HepG2 (cell line): Measurements from ENCODE around the gene TSSK3. TPM values are rescaled to one million over a fixed set of nuclear protein-coding genes. Genes with fewer than 3 reads are reported as not detected.

ENCODE experiments used
- CREB3 ChIP-seq: sonication (generic); formaldehyde crosslinking; IDR thresholded peaks from 2 replicates; pipeline ENCODE4 v1.5.0; 2020; ENCODE audit warnings: missing genetic modification reagents
- DMAP1 ChIP-seq: IDR thresholded peaks from 2 replicates; pipeline ENCODE4 v1.6.1; 2016
- GTF2F1 ChIP-seq: fragments of 150-350 bp; IDR thresholded peaks from 2 replicates; pipeline ENCODE4 v1.6.1; 2014; ENCODE audit warnings: low read length
- HNRNPH1 ChIP-seq: fragments of 200-400 bp; formaldehyde crosslinking; optimal IDR thresholded peaks from 2 replicates; pipeline ENCODE3; 2017; ENCODE audit warnings: mild to moderate bottlenecking, low read depth, low read length
- JUN ChIP-seq: sonication (generic); formaldehyde crosslinking; IDR thresholded peaks from 2 replicates; pipeline ENCODE4 v1.4.0; 2020; ENCODE audit warnings: mild to moderate bottlenecking, missing genetic modification reagents
- KAT8 ChIP-seq: IDR thresholded peaks from 2 replicates; pipeline ENCODE4 v1.6.1; 2016; ENCODE audit warnings: missing genetic modification reagents, missing compliant biosample characterization
- MATR3 ChIP-seq: sonication (generic); formaldehyde crosslinking; IDR thresholded peaks from 2 replicates; pipeline ENCODE4 v1.4.0; 2020; ENCODE audit warnings: missing genetic modification reagents
- PLSCR1 ChIP-seq: sonication (generic); formaldehyde crosslinking; IDR thresholded peaks from 2 replicates; pipeline ENCODE4 v1.5.0; 2020; ENCODE audit warnings: missing genetic modification reagents, mild to moderate bottlenecking, borderline replicate concordance
- PPARG ChIP-seq: conservative IDR thresholded peaks from 2 replicates; pipeline ENCODE4 v1.6.1; 2016; ENCODE audit warnings: missing biosample characterization, missing genetic modification reagents
- PRDM4 ChIP-seq: sonication (generic); formaldehyde crosslinking; IDR thresholded peaks from 2 replicates; pipeline ENCODE4 v1.9.0; 2021; ENCODE audit warnings: missing genetic modification reagents, borderline replicate concordance
- RARG ChIP-seq: sonication (generic); formaldehyde crosslinking; IDR thresholded peaks from 2 replicates; pipeline ENCODE4 v1.4.0; 2020; ENCODE audit warnings: low read depth, mild to moderate bottlenecking, missing genetic modification reagents
- TCF7 ChIP-seq: sonication (generic); IDR thresholded peaks from 2 replicates; pipeline ENCODE4 v1.6.1; 2016; ENCODE audit warnings: antibody characterized with exemption, low read depth
- TGIF2 ChIP-seq: IDR thresholded peaks from 2 replicates; pipeline ENCODE4 v1.6.1; 2016; ENCODE audit warnings: control low read depth, missing compliant biosample characterization
- TMF1 ChIP-seq: sonication (generic); formaldehyde crosslinking; IDR thresholded peaks from 2 replicates; pipeline ENCODE4 v1.8.1; 2022; ENCODE audit warnings: low read depth, missing genetic modification reagents
- ZNF30 ChIP-seq: sonication (generic); formaldehyde crosslinking; IDR thresholded peaks from 2 replicates; pipeline ENCODE4 v1.5.0; 2020; ENCODE audit warnings: mild to moderate bottlenecking, missing genetic modification reagents
- ZNF512B ChIP-seq: sonication (generic); formaldehyde crosslinking; IDR thresholded peaks from 2 replicates; pipeline ENCODE4 v1.5.1; 2020; ENCODE audit warnings: missing genetic modification reagents, mild to moderate bottlenecking, borderline replicate concordance
- ZNF546 ChIP-seq: sonication (generic); formaldehyde crosslinking; conservative IDR thresholded peaks from 2 replicates; pipeline ENCODE4 v1.8.1; 2023; ENCODE audit warnings: mild to moderate bottlenecking, missing genetic modification reagents
- ZNF563 ChIP-seq: sonication (generic); formaldehyde crosslinking; IDR thresholded peaks from 2 replicates; pipeline ENCODE4 v1.8.0; 2022; ENCODE audit warnings: mild to moderate bottlenecking, moderate library complexity, missing genetic modification reagents
- ZNF589 ChIP-seq: sonication (generic); formaldehyde crosslinking; conservative IDR thresholded peaks from 2 replicates; pipeline ENCODE4 v1.8.0; 2022; ENCODE audit warnings: mild to moderate bottlenecking, moderate library complexity, missing genetic modification reagents
- ZNF761 ChIP-seq: sonication (generic); formaldehyde crosslinking; conservative IDR thresholded peaks from 2 replicates; pipeline ENCODE4 v1.4.0; 2020; ENCODE audit warnings: mild to moderate bottlenecking, missing genetic modification reagents
- ZSCAN30 ChIP-seq: sonication (generic); formaldehyde crosslinking; IDR thresholded peaks from 2 replicates; pipeline ENCODE4 v1.5.0; 2020; ENCODE audit warnings: mild to moderate bottlenecking, missing genetic modification reagents
- ZXDC ChIP-seq: sonication (generic); formaldehyde crosslinking; IDR thresholded peaks from 2 replicates; pipeline ENCODE4 v1.5.0; 2020; ENCODE audit warnings: mild to moderate bottlenecking, missing genetic modification reagents
- polyA plus RNA-seq, 8 experiments: library from polyadenylated mRNA; depleted of rRNA in 3 of 8; stranded (reverse) in 7 of 8; unstranded in 1 of 8; fragments of >200 nt; fragmentation: Illumina TruSeq in 4 of 8; extraction: Trizol in 4 of 8; gene quantifications; 2 replicates each; pipeline versions ENCODE4 v1.2.1 to v1.2.3, GENCODE V29; 2011 to 2016; ENCODE audit warnings: low read depth in 4 of 8, missing spikeins in 1 of 8, mixed read lengths in 1 of 8; ENCODE audit not compliant: insufficient read depth in 1 of 8
- total RNA-seq, 5 experiments: library from RNA; depleted of rRNA; stranded (reverse); fragments of >200 nt; fragmentation: Illumina TruSeq; extraction: Trizol; gene quantifications; 2 replicates each; pipeline ENCODE4 v1.2.3, GENCODE V29; 2016; ENCODE audit warnings: low read depth in 1 of 5

Gene TSSK3
- total and polyA plus RNA-seq, 2 of the 13 experiments (the other 11 are each of a cell fraction or from before 2014, with no cell fraction given) = 1.0 to 1.1 TPM

GRCh38 chr1:32413507-32414185, 51.3 kb downstream of the TSSK3 start (continued):
- TF ChIP-seq ZXDC (CRISPR knock-in tag) (no peak), KAT8 (CRISPR knock-in tag) (no peak), PRDM4 (CRISPR knock-in tag) (no peak), ZNF546 (CRISPR knock-in tag) (no peak), RARG (CRISPR knock-in tag) (no peak), MATR3 (CRISPR knock-in tag) (no peak), TGIF2 (peak; percentile 83; the same call in 1 of the 2 replicates), ZNF512B (CRISPR knock-in tag) (no peak), PPARG (CRISPR knock-in tag) (no peak), ZNF761 (CRISPR knock-in tag) (no peak), TMF1 (CRISPR knock-in tag) (no peak), JUN (no peak), PLSCR1 (CRISPR knock-in tag) (no peak), CREB3 (CRISPR knock-in tag) (no peak), ZNF563 (CRISPR knock-in tag) (no peak), ZNF589 (CRISPR knock-in tag) (no peak), HNRNPH1 (no peak), TCF7 (no peak), ZSCAN30 (CRISPR knock-in tag) (no peak), ZNF30 (CRISPR knock-in tag) (no peak), GTF2F1 (no peak), DMAP1 (peak; percentile 54)
